ENCODE results near the gene CLDN6.
A peak's percentile ranks its signal among the peaks of the same experiment; 100 is the strongest.

CLDN6 gene

DNA sequence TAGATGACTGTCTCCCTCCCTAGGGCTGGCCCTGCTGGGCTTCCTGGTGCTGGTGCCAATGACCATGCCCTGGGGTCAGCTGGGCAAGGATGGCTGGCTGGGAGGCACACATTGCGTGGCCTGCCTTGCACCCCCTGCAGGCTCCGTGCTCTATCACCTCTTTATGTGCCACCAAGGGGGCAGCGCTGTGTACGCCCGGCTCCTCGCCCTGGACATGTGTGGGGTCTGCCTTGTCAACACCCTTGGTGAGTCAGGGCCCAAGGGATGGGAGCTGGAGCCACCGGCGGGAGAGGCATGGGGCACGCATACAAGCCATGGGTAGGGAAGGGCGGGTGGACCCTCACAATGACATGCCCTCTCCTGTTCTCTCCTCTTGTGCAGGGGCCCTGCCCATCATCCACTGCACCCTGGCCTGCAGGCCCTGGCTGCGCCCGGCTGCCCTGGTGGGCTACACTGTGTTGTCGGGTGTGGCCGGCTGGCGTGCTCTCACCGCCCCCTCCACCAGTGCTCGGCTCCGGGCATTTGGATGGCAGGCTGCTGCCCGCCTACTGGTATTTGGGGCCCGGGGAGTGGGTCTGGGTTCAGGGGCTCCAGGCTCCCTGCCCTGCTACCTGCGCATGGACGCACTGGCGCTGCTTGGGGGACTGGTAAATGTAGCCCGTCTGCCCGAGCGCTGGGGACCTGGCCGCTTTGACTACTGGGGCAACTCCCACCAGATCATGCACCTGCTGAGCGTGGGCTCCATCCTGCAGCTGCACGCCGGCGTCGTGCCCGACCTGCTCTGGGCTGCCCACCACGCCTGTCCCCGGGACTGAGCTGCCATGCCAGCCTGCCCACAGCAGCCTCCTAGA, 46.6 kb downstream of the CLDN6 start:
- Histone ChIP-seq H3K4me3 (ENCODE audit: insufficient read depth, low read depth, low read length) (no peak overlapping the region), H3K4me1 (ENCODE audit: control insufficient read depth, insufficient read depth, low read length) (peaks cover 13% of the 10 kb centered on the region), H3K27ac (ENCODE audit: insufficient read depth, low read depth, low read length, poor library complexity, severe bottlenecking) (no peak overlapping the region), H3K36me3 (ENCODE audit: control insufficient read depth, insufficient read depth, low read length) (no peaks in the 10 kb centered on the region), H3K27me3 (ENCODE audit: control insufficient read depth, insufficient read depth, low read length, poor library complexity, severe bottlenecking) (peaks cover 20% of the 10 kb centered on the region), H3K9me3 (ENCODE audit: control insufficient read depth, low read length) (no peaks in the 10 kb centered on the region)
- WGBS, 2 experiments: 95% methylated on average over 35 of the region's 35 CpGs

DNA sequence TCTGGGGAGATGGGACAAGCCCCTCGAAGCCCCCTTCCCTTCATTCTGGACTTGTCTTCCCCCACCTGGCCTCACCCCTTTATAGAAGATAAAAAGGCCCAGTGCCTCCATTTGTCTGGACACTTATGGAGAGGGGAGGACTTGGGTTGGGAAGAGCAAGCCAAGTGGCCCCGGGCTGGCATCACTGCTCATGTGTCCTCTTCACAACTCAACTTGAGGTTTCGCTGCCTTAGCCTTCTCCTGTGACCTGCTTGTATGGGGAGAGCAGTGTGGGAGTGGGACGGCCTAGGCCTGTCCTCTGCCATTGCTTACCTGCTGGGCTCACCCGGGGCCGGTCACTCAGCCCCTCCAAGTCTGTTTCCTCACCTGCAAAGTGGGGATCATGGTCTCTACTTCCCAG, 47.4 kb downstream of the CLDN6 start:
- H3K36me3 ChIP-seq (ENCODE audit: control insufficient read depth, insufficient read depth, low read length): no peaks in the 10 kb centered on the region
- WGBS, 2 experiments: 81 to 85% methylated on average over 6 of the region's 6 CpGs
- peak overlapping the region; percentile 72 for H3K4me3 ChIP-seq (ENCODE audit: insufficient read depth, low read depth, low read length)
- H3K9me3 ChIP-seq (ENCODE audit: control insufficient read depth, low read length): no peaks in the 10 kb centered on the region
- H3K27me3 ChIP-seq (ENCODE audit: control insufficient read depth, insufficient read depth, low read length, poor library complexity, severe bottlenecking): peaks cover 26% of the 10 kb centered on the region
- no peak overlapping the region for H3K27ac ChIP-seq (ENCODE audit: insufficient read depth, low read depth, low read length, poor library complexity, severe bottlenecking)
- peaks cover 13% of the 10 kb centered on the region for H3K4me1 ChIP-seq (ENCODE audit: control insufficient read depth, insufficient read depth, low read length)

DNA sequence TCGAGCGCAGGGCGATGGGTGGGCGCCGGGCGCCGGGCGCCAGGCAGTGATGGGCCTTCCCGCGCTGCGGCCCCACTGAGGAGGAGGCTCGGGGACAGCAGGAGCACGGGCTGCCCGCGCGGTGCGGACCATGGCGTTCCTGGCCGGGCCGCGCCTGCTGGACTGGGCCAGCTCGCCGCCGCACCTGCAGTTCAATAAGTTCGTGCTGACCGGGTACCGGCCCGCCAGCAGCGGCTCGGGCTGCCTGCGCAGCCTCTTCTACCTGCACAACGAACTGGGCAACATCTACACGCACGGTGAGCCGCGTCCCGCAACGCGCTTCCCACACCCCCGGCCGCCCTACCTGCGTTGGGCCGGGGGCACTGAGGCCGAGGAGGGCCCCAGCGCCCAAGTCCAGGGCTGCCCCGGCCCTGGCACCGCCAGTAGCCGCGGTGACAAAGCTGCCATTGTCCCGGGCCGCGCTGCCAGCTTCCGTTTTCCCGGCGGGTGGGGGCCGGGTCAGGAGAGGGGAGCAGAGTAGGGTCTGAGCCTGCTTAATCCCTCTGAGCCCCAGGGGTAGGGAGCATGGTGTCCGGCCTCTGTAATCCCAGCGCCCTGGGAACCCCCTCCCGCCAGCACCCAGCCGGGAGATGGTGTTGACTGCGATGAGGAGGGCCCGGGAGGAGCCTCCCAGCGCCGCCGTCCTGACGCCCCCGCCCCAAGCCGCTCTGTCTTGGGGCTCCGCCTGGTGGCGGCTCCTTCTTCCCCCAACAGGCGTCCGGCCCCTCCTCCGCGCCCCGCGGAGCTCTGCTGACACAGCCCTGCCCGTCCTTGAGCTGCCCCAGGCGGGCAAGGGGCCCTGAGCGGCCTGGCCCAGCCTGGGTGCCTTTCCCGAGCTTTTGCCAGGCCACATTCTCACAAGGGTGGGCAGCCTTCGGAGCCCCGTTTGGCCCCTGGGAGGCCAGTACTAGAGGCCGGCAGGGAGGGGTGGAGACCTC, 48.1 kb downstream of the CLDN6 start:
- 1% methylated on average over 83 of the region's 83 CpGs for WGBS, 2 experiments
- Histone ChIP-seq H3K27ac (ENCODE audit: insufficient read depth, low read depth, low read length, poor library complexity, severe bottlenecking) (peak overlapping the region; percentile 17), H3K36me3 (ENCODE audit: control insufficient read depth, insufficient read depth, low read length) (no peaks in the 10 kb centered on the region), H3K4me1 (ENCODE audit: control insufficient read depth, insufficient read depth, low read length) (peaks cover 13% of the 10 kb centered on the region), H3K27me3 (ENCODE audit: control insufficient read depth, insufficient read depth, low read length, poor library complexity, severe bottlenecking) (peaks cover 29% of the 10 kb centered on the region), H3K9me3 (ENCODE audit: control insufficient read depth, low read length) (no peaks in the 10 kb centered on the region), H3K4me3 (ENCODE audit: insufficient read depth, low read depth, low read length) (peak overlapping the region; percentile 72)

DNA sequence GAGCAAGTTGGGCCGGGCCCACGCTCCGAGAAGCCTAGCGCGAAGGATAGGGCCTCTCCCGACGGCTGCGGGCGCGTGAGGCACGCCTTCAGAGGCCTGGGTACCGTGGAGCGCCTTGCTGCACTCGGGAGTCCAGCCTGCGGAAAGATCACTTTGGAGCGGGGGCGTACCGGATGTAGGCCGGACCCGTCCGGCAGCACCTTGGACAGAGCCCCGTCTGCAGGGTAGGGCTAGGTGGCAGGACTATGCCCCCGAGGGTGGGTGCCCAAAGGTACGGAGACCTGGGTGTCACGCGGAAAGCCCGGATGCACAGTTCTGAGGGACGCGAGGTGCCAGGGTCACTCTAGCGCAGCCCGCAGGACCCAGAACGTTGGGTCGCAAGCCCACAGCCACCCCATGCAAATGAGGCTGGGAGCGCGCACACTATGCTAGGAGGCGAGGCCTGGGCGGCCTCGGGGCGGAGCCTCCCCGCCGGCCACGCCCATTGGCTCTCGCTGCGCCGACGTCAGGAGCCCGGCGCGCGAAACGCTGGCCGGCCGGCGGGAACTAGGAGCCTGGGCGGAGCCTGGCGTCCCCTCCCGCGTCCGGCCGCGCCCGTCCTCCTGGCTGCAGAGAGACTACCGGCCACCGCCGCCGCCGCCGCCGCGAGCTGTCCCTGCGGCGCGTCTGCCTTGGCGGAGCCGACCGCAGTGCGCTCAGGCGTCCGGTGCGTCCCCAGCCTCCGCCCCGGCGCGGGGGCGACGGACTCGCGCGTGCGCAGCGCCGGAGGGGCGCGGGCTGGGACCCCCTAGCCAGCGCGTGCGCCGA, 49.0 kb downstream of the CLDN6 start, which contains the start of gene PAQR4:
Gene PAQR4, plus strand, starts transcription at position 611 of the 807 bp plus-strand sequence. CDS start 327 bp downstream, outside the sequence.
- H3K4me1 ChIP-seq (ENCODE audit: control insufficient read depth, insufficient read depth, low read length): peaks cover 13% of the 10 kb centered on the region
- peaks cover 38% of the 10 kb centered on the region for H3K27me3 ChIP-seq (ENCODE audit: control insufficient read depth, insufficient read depth, low read length, poor library complexity, severe bottlenecking)
- H3K27ac ChIP-seq (ENCODE audit: insufficient read depth, low read depth, low read length, poor library complexity, severe bottlenecking): peak within 1 kb of the TSS; percentile 17
- 2% methylated on average over 98 of the region's 98 CpGs for WGBS, 2 experiments
- H3K4me3 ChIP-seq (ENCODE audit: insufficient read depth, low read depth, low read length): peak within 1 kb of the TSS; percentile 72
- H3K36me3 ChIP-seq (ENCODE audit: control insufficient read depth, insufficient read depth, low read length): no peaks in the 10 kb centered on the region
- H3K9me3 ChIP-seq (ENCODE audit: control insufficient read depth, low read length): no peaks in the 10 kb centered on the region

DNA sequence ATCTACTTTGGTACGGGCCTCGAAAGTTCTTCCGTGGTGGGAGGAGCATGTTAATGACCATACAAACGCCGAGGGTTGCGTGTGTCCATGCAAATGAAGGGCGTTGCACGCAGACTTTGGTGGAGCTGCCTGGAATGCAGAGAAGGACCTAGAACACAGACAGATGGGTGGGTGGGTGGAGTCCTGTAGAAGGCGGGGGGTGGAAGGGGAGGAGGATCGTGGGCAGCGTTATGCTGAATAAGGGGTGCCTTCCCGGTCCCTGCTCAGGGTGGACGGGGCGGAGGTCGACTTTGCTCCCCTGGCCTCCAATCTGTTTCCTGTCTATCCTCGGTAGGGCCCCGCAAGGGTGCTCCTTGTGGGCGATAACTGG, 49.6 kb downstream of the CLDN6 start:
- Histone ChIP-seq H3K27me3 (ENCODE audit: control insufficient read depth, insufficient read depth, low read length, poor library complexity, severe bottlenecking) (peaks cover 43% of the 10 kb centered on the region), H3K27ac (ENCODE audit: insufficient read depth, low read depth, low read length, poor library complexity, severe bottlenecking) (no peak overlapping the region), H3K9me3 (ENCODE audit: control insufficient read depth, low read length) (no peaks in the 10 kb centered on the region), H3K4me3 (ENCODE audit: insufficient read depth, low read depth, low read length) (peak overlapping the region; percentile 72), H3K36me3 (ENCODE audit: control insufficient read depth, insufficient read depth, low read length) (no peaks in the 10 kb centered on the region), H3K4me1 (ENCODE audit: control insufficient read depth, insufficient read depth, low read length) (peaks cover 13% of the 10 kb centered on the region)
- 50% methylated on average over 18 of the region's 18 CpGs for WGBS, 2 experiments

DNA sequence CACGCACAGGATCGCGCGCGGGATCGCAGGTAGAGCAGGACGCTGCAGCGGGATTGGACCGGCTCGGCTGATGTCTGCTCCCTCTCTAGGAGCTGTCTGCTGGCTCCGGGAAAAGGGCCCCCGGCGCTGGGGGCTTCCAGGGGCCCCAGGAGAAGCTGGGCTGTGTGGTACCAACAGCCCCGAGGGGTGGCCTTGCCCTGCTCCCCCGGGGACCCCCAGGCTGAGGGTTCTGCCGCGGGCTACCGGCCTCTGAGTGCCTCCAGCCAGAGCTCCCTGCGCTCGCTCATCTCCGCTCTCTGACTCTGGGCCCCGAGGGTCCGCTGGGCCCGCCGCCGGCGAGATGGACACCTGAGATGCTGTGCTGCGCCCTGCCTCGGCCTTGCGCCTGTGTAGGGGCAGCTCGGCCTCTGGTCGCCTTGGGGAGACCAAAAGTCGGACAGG, 50.2 kb downstream of the CLDN6 start:
- 94 to 95% methylated on average over 33 of the region's 33 CpGs for WGBS, 2 experiments
- H3K4me1 ChIP-seq (ENCODE audit: control insufficient read depth, insufficient read depth, low read length): peaks cover 18% of the 10 kb centered on the region
- H3K27me3 ChIP-seq (ENCODE audit: control insufficient read depth, insufficient read depth, low read length, poor library complexity, severe bottlenecking): peaks cover 50% of the 10 kb centered on the region
- no peaks in the 10 kb centered on the region for H3K36me3 ChIP-seq (ENCODE audit: control insufficient read depth, insufficient read depth, low read length)
- no peak overlapping the region for H3K4me3 ChIP-seq (ENCODE audit: insufficient read depth, low read depth, low read length)
- no peak overlapping the region for H3K27ac ChIP-seq (ENCODE audit: insufficient read depth, low read depth, low read length, poor library complexity, severe bottlenecking)
- H3K9me3 ChIP-seq (ENCODE audit: control insufficient read depth, low read length): no peaks in the 10 kb centered on the region

DNA sequence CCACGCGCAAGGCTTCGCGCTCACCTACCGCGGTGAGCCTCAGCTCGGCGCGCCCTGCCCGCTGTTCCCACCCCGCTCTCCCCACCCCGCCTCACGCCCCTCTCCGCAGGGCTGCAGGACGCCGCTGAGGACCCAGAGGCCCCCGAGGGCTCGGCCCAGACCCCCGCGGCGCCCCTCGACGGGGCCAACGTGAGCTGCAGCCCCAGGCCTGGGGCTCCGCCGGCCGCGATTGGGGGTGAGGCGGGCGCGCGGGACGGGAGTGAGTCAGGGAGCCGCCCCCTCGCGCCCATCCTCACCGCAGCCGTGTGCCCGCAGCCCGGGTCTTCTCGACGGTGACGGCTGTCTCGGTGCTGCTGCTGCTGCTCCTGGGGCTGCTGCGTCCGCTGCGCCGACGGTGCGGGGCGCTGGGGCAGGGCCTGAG, 50.8 kb downstream of the CLDN6 start:
- 87 to 92% methylated on average over 51 of the region's 51 CpGs for WGBS, 2 experiments
- no peaks in the 10 kb centered on the region for H3K9me3 ChIP-seq (ENCODE audit: control insufficient read depth, low read length)
- H3K4me3 ChIP-seq (ENCODE audit: insufficient read depth, low read depth, low read length): no peak overlapping the region
- peaks cover 55% of the 10 kb centered on the region for H3K27me3 ChIP-seq (ENCODE audit: control insufficient read depth, insufficient read depth, low read length, poor library complexity, severe bottlenecking)
- H3K27ac ChIP-seq (ENCODE audit: insufficient read depth, low read depth, low read length, poor library complexity, severe bottlenecking): no peak overlapping the region
- no peaks in the 10 kb centered on the region for H3K36me3 ChIP-seq (ENCODE audit: control insufficient read depth, insufficient read depth, low read length)
- peaks cover 21% of the 10 kb centered on the region for H3K4me1 ChIP-seq (ENCODE audit: control insufficient read depth, insufficient read depth, low read length)

DNA sequence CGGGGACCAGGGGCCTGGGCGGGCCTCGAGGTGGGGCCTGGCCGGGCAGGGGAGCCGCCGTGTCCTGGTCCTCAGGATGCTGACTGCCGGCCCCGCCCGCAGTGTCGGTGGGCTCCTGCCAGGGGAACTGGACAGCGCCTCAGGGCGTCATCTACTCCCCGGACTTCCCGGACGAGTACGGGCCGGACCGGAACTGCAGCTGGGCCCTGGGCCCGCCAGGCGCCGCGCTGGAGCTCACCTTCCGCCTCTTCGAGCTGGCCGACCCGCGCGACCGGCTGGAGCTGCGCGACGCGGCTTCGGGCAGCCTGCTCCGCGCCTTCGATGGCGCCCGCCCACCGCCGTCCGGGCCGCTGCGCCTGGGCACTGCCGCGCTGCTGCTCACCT, 51.2 kb downstream of the CLDN6 start:
- H3K4me3 ChIP-seq (ENCODE audit: insufficient read depth, low read depth, low read length): no peak overlapping the region
- H3K27ac ChIP-seq (ENCODE audit: insufficient read depth, low read depth, low read length, poor library complexity, severe bottlenecking): no peak overlapping the region
- H3K27me3 ChIP-seq (ENCODE audit: control insufficient read depth, insufficient read depth, low read length, poor library complexity, severe bottlenecking): peaks cover 58% of the 10 kb centered on the region
- H3K36me3 ChIP-seq (ENCODE audit: control insufficient read depth, insufficient read depth, low read length): no peaks in the 10 kb centered on the region
- WGBS, 2 experiments: 90 to 91% methylated on average over 46 of the region's 46 CpGs
- H3K4me1 ChIP-seq (ENCODE audit: control insufficient read depth, insufficient read depth, low read length): peaks cover 21% of the 10 kb centered on the region
- H3K9me3 ChIP-seq (ENCODE audit: control insufficient read depth, low read length): no peaks in the 10 kb centered on the region

DNA sequence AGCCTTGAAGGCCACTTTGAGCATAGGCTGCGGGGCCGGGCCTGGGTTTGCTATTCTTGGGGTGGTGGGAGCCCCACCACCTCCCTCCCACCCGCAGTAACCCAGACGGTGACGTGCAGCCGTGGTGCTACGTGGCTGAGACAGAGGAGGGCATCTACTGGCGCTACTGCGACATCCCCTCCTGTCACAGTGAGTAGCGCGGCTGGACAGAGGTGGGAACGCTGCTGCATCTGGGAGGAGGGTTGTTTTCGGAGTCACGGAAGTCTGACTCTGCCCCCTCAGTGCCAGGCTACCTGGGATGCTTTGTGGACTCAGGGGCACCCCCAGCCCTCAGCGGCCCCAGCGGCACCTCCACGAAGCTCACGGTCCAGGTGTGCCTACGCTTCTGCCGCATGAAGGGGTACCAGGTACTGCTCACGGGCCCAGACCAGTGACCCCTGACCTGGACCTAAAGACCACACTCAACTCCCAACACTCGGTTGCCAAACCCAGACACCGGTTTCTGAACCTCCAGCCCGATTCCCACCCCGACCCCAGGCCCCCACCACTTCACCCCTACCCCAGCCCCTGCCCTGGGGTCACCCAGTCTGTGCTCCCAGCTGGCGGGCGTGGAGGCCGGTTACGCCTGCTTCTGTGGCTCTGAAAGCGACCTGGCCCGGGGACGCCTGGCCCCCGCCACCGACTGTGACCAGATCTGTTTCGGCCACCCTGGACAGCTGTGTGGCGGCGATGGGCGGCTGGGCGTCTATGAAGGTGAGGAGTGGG, 51.8 kb downstream of the CLDN6 start:
- Histone ChIP-seq H3K27me3 (ENCODE audit: control insufficient read depth, insufficient read depth, low read length, poor library complexity, severe bottlenecking) (peaks cover 58% of the 10 kb centered on the region), H3K9me3 (ENCODE audit: control insufficient read depth, low read length) (no peaks in the 10 kb centered on the region), H3K4me3 (ENCODE audit: insufficient read depth, low read depth, low read length) (no peak overlapping the region), H3K27ac (ENCODE audit: insufficient read depth, low read depth, low read length, poor library complexity, severe bottlenecking) (no peak overlapping the region), H3K36me3 (ENCODE audit: control insufficient read depth, insufficient read depth, low read length) (no peaks in the 10 kb centered on the region), H3K4me1 (ENCODE audit: control insufficient read depth, insufficient read depth, low read length) (peaks cover 21% of the 10 kb centered on the region)
- WGBS, 2 experiments: 94% methylated on average over 38 to 39 of the region's 39 CpGs
